Measurements from ENCODE around the gene GDF10. TPM values are rescaled to one million over a fixed set of nuclear protein-coding genes. Genes with fewer than 3 reads are reported as not detected.

Gene GDF10, protein sequence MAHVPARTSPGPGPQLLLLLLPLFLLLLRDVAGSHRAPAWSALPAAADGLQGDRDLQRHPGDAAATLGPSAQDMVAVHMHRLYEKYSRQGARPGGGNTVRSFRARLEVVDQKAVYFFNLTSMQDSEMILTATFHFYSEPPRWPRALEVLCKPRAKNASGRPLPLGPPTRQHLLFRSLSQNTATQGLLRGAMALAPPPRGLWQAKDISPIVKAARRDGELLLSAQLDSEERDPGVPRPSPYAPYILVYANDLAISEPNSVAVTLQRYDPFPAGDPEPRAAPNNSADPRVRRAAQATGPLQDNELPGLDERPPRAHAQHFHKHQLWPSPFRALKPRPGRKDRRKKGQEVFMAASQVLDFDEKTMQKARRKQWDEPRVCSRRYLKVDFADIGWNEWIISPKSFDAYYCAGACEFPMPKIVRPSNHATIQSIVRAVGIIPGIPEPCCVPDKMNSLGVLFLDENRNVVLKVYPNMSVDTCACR
- not detected in 2 replicates for total RNA-seq (2014; rRNA removed; shearing (Covaris generic))

DNA sequence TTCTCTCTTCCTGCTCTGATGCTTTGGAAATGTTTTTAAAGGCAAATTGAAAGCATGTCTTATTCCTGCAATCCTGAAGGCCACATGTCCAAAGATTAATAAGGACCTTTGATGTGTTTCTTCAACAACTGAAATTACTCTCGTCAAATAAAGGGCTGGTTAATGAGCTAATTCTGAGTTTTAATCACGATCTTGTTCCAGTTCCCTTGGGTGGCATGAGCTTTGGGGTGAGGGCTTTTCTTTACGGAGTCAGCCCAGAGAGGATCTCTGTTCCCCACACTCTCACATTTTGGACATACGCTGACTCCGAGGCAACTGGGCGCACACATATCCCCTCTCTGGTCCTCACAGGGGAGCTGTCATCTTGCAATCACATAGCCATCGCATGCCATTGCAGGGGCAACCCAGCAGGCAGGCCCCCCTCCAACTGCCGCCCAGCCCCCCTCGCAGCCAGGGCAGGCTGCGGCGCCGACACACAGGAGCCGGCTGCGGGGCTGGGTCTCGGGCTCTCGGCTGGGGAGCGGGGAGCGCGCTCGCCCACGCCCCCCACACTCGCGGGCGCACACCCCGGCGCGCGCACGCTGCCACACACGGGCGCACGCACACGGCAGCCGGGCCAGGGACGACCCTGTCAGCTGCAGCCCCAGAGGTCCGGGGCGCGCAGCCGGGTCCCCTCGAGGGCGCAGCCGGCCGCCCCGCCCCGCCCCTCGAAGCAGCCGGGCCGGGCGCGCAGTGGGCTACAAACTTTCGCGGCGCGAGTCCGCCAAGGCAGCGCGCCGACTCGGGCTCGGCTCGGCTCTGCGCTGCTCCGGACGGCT, at the start of gene GDF10:
Gene GDF10, plus strand, starts transcription at position 587 of the 818 bp plus-strand sequence. CDS start 455 bp downstream, outside the sequence.

DNA sequence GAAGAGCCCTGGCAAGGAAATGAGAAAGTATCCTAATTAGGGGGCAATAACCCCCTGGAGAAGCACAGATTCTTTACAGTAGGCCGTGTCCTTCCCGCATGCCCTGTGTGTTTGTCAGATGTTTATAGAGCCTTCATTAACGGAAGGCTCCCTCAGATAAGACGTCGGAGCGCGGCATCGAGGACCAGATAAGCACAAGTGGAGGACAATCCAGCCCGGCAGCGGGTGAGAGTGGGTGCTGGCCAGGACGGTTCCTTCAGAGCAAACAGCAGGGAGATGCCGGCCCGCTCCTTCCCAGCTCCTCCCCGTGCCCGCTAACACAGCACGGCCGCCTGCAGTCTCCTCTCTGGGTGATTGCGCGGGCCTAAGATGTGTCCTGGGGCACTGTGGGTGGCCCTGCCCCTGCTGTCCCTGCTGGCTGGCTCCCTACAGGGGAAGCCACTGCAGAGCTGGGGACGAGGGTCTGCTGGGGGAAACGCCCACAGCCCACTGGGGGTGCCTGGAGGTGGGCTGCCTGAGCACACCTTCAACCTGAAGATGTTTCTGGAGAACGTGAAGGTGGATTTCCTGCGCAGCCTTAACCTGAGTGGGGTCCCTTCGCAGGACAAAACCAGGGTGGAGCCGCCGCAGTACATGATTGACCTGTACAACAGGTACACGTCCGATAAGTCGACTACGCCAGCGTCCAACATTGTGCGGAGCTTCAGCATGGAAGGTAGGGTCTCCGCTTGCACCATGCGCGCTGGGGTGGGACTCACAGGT, 22.5 kb downstream of the GDF10 start, which contains the start of gene GDF2:
Gene GDF2, plus strand, starts transcription at position 155 of the 762 bp plus-strand sequence. Its CDS starts 215 bp downstream, at position 370.

DNA sequence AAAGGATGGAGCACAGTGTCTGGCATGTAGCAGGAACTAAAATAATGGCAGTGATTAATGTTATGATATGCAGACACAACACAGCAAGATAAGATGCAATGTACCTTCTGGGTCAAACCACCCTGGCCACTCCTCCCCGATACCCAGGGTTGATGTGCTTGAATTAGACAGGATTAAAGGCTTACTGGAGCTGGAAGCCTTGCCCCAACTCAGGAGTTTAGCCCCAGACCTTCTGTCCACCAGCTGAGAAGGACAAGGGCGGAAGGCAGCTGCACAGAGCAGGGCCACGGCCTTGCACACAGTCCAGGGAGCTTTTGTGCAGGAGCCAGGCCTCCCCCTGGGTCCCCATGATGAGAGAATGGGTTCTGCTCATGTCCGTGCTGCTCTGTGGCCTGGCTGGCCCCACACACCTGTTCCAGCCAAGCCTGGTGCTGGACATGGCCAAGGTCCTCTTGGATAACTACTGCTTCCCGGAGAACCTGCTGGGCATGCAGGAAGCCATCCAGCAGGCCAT, 48.2 kb downstream of the GDF10 start, which contains the start of gene RBP3:
Gene RBP3, plus strand, starts transcription at position 226 of the 514 bp plus-strand sequence. Its CDS starts 122 bp downstream, at position 348.

Other genes with a start within 250 kb of the GDF10 start
- gene GDF2, start 22.3 kb downstream of the GDF10 start, total RNA-seq (2014; rRNA removed; shearing (Covaris generic)): not detected in 2 replicates
- gene RBP3, start 48.2 kb downstream of the GDF10 start, total RNA-seq (2014; rRNA removed; shearing (Covaris generic)): not detected in 2 replicates
- 0.15 and 0.32 TPM in 2 replicates for gene ZNF488, start 84.1 kb downstream of the GDF10 start, total RNA-seq (2014; rRNA removed; shearing (Covaris generic))
- gene ANXA8, start 183.9 kb downstream of the GDF10 start, total RNA-seq (2014; rRNA removed; shearing (Covaris generic)): 0.21 and 0.34 TPM in 2 replicates
- not detected in 2 replicates for gene FAM25G, start 191.5 kb downstream of the GDF10 start, total RNA-seq (2014; rRNA removed; shearing (Covaris generic))
- gene AGAP9, start 223.4 kb downstream of the GDF10 start, total RNA-seq (2014; rRNA removed; shearing (Covaris generic)): 4.3 and 4.6 TPM in 2 replicates